HEK293T (cell line): Measurements from ENCODE around the gene BACH2.

Experiments
- CTCF ChIA-PET: fragments of 350-600 bp; formaldehyde crosslinking; extraction: SDS; loops from one replicate; lab custom pipeline; 2021; ENCODE audit warnings: antibody characterized with exemption, inconsistent platforms; lab: Yijun Ruan, JAX
- POLR2A ChIA-PET: fragments of 350-600 bp; formaldehyde crosslinking; extraction: SDS; loops from one replicate; lab custom pipeline; 2020; ENCODE audit warnings: antibody characterized with exemption, inconsistent platforms; lab: Yijun Ruan, JAX
- DNase-seq: peaks from one replicate; pipeline ENCODE4 v3.0.0; 2012; ENCODE audit warnings: mixed read lengths; ENCODE audit errors: extremely low spot score
- ARNT ChIP-seq: fragments of 450-650 bp; IDR thresholded peaks from 2 replicates; pipeline ENCODE4 v1.6.1; 2017; ENCODE audit warnings: mild to moderate bottlenecking
- BHLHE40 ChIP-seq: fragments of 450-650 bp; IDR thresholded peaks from 2 replicates; pipeline ENCODE4 v1.6.1; 2016; ENCODE audit warnings: mild to moderate bottlenecking, moderate library complexity, borderline replicate concordance
- CTBP1 ChIP-seq: fragments of 450-650 bp; IDR thresholded peaks from 2 replicates; pipeline ENCODE4 v1.6.1; 2016; ENCODE audit warnings: borderline replicate concordance
- ELF4 ChIP-seq: fragments of 450-650 bp; IDR thresholded peaks from 2 replicates; pipeline ENCODE4 v1.6.1; 2017; ENCODE audit warnings: antibody characterized with exemption
- FOXA1 ChIP-seq: fragments of 450-650 bp; IDR thresholded peaks from 2 replicates; pipeline ENCODE4 v1.6.1; 2016; ENCODE audit warnings: mild to moderate bottlenecking
- FOXK2 ChIP-seq: fragments of 450-650 bp; IDR thresholded peaks from 2 replicates; pipeline ENCODE4 v1.6.1; 2016; ENCODE audit warnings: mild to moderate bottlenecking
- FOXM1 ChIP-seq: fragments of 450-650 bp; IDR thresholded peaks from 2 replicates; pipeline ENCODE4 v1.6.1; 2017; ENCODE audit warnings: mild to moderate bottlenecking, borderline replicate concordance
- HDGF ChIP-seq: fragments of 450-650 bp; IDR thresholded peaks from 2 replicates; pipeline ENCODE4 v1.6.1; 2017; ENCODE audit warnings: antibody characterized with exemption, borderline replicate concordance
- L3MBTL2 ChIP-seq: fragments of 450-650 bp; conservative IDR thresholded peaks from 2 replicates; pipeline ENCODE4 v1.6.1; 2016; ENCODE audit warnings: mild to moderate bottlenecking
- LEF1 ChIP-seq: fragments of 450-650 bp; IDR thresholded peaks from 2 replicates; pipeline ENCODE4 v1.6.1; 2017; ENCODE audit warnings: mild to moderate bottlenecking, borderline replicate concordance
- NFRKB ChIP-seq: fragments of 450-650 bp; IDR thresholded peaks from 2 replicates; pipeline ENCODE4 v1.6.1; 2016; ENCODE audit warnings: mild to moderate bottlenecking, moderate library complexity
- SP1 ChIP-seq: fragments of 450-650 bp; IDR thresholded peaks from 2 replicates; pipeline ENCODE4 v1.6.1; 2017
- SUZ12 ChIP-seq: fragments of 450-650 bp; IDR thresholded peaks from 2 replicates; pipeline ENCODE4 v1.6.1; 2016; ENCODE audit warnings: mild to moderate bottlenecking
- TARDBP ChIP-seq: fragments of 450-650 bp; IDR thresholded peaks from 2 replicates; pipeline ENCODE4 v1.6.1; 2016
- ZNF384 ChIP-seq: fragments of 450-650 bp; IDR thresholded peaks from 2 replicates; pipeline ENCODE4 v1.6.1; 2016
- TF ChIP-seq, protein P1 (sequence below): fragments of 450-650 bp; IDR thresholded peaks from 2 replicates; pipeline ENCODE4 v1.6.1; 2016

Gene BACH2

GRCh38 chr6:90269334-90269733 lies 27.3 kb downstream of the BACH2 start:
- ChIA-PET CTCF (interaction anchor here (0.7 kb wide), 1 partner anchor 54 kb away, joined by 3 read pairs; no protein-coding TSS in a partner anchor), POLR2A (no interaction called here)
- TF ChIP-seq ARNT (no peak), LEF1 (no peak), TARDBP (no peak), SP1 (no peak), HDGF (no peak), ELF4 (no peak), CTBP1 (no peak), SUZ12 (no peak), FOXK2 (no peak), BHLHE40 (no peak), ZNF384 (no peak), FOXM1 (no peak), NFRKB (no peak), FOXA1 (no peak), L3MBTL2 (no peak)
- TF ChIP-seq, protein P1, sequence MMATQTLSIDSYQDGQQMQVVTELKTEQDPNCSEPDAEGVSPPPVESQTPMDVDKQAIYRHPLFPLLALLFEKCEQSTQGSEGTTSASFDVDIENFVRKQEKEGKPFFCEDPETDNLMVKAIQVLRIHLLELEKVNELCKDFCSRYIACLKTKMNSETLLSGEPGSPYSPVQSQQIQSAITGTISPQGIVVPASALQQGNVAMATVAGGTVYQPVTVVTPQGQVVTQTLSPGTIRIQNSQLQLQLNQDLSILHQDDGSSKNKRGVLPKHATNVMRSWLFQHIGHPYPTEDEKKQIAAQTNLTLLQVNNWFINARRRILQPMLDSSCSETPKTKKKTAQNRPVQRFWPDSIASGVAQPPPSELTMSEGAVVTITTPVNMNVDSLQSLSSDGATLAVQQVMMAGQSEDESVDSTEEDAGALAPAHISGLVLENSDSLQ = no peak
- no peak for DNase-seq

DNA sequence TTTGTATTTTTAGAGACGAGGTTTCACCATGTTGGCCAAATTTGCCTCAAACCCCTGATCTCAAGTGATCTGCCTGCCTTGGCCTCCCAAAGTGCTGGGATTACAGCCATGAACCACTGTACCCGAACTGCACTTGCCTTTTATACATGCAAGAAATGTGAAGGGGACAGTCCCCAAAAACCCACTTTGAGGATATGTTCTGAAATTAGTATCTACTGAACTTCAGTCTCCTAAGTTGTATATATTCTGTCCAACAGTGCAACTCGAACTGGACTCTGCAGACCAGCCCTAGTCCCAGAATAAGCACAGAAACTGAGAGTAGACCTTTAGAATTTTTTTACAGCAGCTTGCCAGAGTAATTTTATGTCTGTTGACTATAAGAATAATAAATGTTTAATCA lies 28.5 kb downstream of the BACH2 start:
- POLR2A ChIA-PET = no interaction called here

GRCh38 chr6:90266905-90267621 lies 29.6 kb downstream of the BACH2 start:
- ChIA-PET CTCF (interaction anchor here (0.7 kb wide), 1 partner anchor 11 kb away, joined by 3 read pairs; no protein-coding TSS in a partner anchor), POLR2A (no interaction called here)
- DNase-seq = no peak
- no peak for TF ChIP-seq HDGF
- TF ChIP-seq TARDBP = no peak
- no peak for TF ChIP-seq FOXM1
- no peak for TF ChIP-seq ELF4
- no peak for TF ChIP-seq SP1
- no peak for TF ChIP-seq CTBP1
- TF ChIP-seq FOXK2 = no peak
- no peak for TF ChIP-seq ARNT
- no peak for TF ChIP-seq FOXA1
- TF ChIP-seq LEF1 = no peak
- TF ChIP-seq, protein P1 = no peak

More for the DNA sequence above, 28.5 kb downstream of the BACH2 start:
- CTCF ChIA-PET = no interaction called here
- no peak for TF ChIP-seq HDGF
- no peak for TF ChIP-seq CTBP1
- TF ChIP-seq ZNF384 = no peak
- DNase-seq = no peak

DNA sequence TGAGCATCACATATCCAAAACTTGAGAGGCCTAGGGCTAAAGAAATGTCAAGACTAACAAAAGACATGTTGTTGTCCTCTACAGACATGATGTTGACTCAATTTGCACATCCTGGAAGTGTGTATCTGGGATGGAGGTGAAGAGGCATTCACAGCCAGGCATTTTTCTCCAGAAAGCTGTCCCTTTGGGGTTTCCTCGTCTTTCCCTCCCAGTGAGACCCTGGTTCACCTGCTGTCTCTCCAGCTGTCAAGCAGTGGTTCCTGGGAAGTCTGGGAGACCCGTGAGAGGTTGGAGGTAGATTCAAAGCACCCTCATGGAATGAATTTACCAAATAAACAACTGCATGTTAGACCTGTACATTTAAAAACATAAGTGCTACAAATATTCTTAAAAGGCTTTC lies 32.1 kb downstream of the BACH2 start:
- DNase-seq = no peak
- ChIA-PET POLR2A (no interaction called here), CTCF (no interaction called here)
- TF ChIP-seq ZNF384 (no peak), FOXK2 (no peak), LEF1 (no peak), BHLHE40 (no peak), SUZ12 (no peak), L3MBTL2 (no peak), ELF4 (no peak), ARNT (no peak), CTBP1 (no peak), NFRKB (no peak)
- TF ChIP-seq, protein P1 = no peak

DNA sequence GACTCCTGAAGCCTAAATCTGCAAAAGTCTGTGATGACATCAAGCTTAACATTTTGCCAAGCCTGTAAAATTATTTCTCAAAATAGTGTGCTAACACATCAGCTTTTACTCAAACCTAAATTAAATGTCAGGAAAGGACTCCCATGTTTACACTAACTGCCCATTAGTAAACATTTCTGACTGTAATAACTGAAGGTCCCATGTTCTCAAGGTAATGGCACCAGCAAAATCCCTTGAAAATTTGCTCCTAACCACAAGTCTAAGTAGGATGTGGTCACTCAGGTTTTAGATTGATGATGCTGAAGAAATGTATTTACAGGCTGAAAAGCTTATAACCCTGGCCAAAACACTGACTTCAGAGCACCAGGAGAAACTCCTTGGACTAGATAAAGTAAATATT lies 33.0 kb downstream of the BACH2 start:
- CTCF ChIA-PET = no interaction called here
- TF ChIP-seq ELF4 (no peak), CTBP1 (no peak), HDGF (no peak), ARNT (no peak)
- POLR2A ChIA-PET = no interaction called here
- DNase-seq = no peak

DNA sequence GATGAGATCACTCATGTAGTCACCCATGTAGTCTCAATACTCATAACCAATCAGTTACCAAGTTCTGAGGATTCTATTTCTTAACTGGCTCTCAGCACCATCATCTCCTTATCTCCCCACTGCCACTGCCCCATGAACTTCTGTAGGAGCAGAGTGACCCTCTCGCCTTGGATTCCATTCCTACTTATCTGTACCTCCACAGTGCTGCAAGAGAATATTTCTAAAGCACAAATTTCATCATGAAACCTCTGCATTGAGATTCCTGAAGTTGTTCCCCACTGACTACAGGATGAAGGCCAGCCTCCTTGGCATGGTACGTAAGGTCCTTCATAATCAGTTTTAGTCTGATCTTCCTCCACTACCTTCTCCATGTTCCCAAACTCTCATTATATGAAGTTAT lies 34.8 kb downstream of the BACH2 start:
- no peak for TF ChIP-seq L3MBTL2
- no peak for TF ChIP-seq ZNF384
- no peak for TF ChIP-seq ARNT
- no peak for TF ChIP-seq NFRKB
- TF ChIP-seq SP1 = no peak
- TF ChIP-seq CTBP1 = no peak
- TF ChIP-seq, protein P1 = no peak
- TF ChIP-seq FOXM1 = no peak
- no peak for TF ChIP-seq LEF1
- no peak for TF ChIP-seq FOXK2
- TF ChIP-seq BHLHE40 = no peak
- TF ChIP-seq ELF4 = no peak
- CTCF ChIA-PET = no interaction called here

More for the DNA sequence above, 34.8 kb downstream of the BACH2 start:
- DNase-seq = no peak
- POLR2A ChIA-PET = no interaction called here
